ENCODE measurements around the gene COBL.

The COBL gene

GRCh38 chr7:51161937-51162336, 154.7 kb downstream of the COBL start:
- no peak for DNase-seq (ENCODE audit: extremely low spot score)
- POLR2A ChIA-PET, result no interaction called here
- no peak for TF ChIP-seq SUZ12 (IDR thresholded peaks at IDR 0.05)
- no peak for TF ChIP-seq L3MBTL2 (conservative IDR thresholded peaks at IDR 0.05)
- TF ChIP-seq, protein P1, sequence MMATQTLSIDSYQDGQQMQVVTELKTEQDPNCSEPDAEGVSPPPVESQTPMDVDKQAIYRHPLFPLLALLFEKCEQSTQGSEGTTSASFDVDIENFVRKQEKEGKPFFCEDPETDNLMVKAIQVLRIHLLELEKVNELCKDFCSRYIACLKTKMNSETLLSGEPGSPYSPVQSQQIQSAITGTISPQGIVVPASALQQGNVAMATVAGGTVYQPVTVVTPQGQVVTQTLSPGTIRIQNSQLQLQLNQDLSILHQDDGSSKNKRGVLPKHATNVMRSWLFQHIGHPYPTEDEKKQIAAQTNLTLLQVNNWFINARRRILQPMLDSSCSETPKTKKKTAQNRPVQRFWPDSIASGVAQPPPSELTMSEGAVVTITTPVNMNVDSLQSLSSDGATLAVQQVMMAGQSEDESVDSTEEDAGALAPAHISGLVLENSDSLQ (IDR thresholded peaks at IDR 0.05), result no peak
- no peak for TF ChIP-seq ZNF384 (IDR thresholded peaks at IDR 0.05)
- no peak for TF ChIP-seq SP1 (IDR thresholded peaks at IDR 0.05)
- TF ChIP-seq BHLHE40 (IDR thresholded peaks at IDR 0.05; ENCODE audit: borderline replicate concordance), result no peak
- TF ChIP-seq FOXA1 (IDR thresholded peaks at IDR 0.05), result no peak
- CTCF ChIA-PET, result interaction anchor here (0.8 to 3.1 kb wide), 16 partner anchors 10 to 1069 kb away, joined by 3 to 62 read pairs (median 6); no protein-coding TSS in a partner anchor

DNA sequence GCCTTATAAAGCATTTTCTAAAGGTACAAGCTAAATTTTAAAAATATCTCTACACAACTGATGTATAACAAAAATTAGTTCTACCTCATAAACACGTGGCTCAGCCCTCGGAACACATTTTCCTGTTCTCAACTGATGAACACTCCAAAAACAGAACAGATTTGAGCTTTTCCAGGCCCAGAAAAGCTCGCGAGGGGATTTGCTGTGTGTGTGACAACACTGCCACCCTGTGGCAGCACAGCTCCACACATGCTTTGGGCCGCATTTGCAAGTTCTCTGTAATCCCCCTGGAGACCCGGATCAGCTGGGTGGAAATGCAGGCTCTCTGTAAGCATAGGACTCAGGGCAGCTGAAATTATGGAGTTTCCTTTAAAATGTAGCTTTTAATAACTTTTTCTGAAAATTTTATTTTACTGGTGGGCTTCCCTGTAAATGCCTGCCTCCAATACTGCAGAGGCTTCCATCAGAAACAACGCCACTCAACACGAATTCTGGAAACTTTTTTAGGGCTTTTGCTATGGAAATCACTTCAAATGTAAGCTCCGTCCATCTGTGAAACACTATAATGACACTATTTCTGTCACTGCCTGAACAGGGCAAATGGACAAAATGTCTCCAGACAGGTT, 155.5 kb downstream of the COBL start:
- POLR2A ChIA-PET, result no interaction called here
- DNase-seq (ENCODE audit: extremely low spot score), result peak; percentile 67
- CTCF ChIA-PET, result interaction anchor here (0.6 to 3.1 kb wide), 21 partner anchors 9 to 1285 kb away, joined by 3 to 22 read pairs (median 4); no protein-coding TSS in a partner anchor
- no peak for TF ChIP-seq SP1 (IDR thresholded peaks at IDR 0.05)
- no peak for TF ChIP-seq L3MBTL2 (conservative IDR thresholded peaks at IDR 0.05)
- TF ChIP-seq, protein P1 (IDR thresholded peaks at IDR 0.05), result no peak
- no peak for TF ChIP-seq FOXK2 (IDR thresholded peaks at IDR 0.05)
- no peak for TF ChIP-seq TARDBP (IDR thresholded peaks at IDR 0.05)
- no peak for TF ChIP-seq HDGF (IDR thresholded peaks at IDR 0.05; ENCODE audit: borderline replicate concordance)
- TF ChIP-seq CTBP1 (IDR thresholded peaks at IDR 0.05; ENCODE audit: borderline replicate concordance), result no peak
- no peak for TF ChIP-seq FOXM1 (IDR thresholded peaks at IDR 0.05; ENCODE audit: borderline replicate concordance)
- TF ChIP-seq NFRKB (IDR thresholded peaks at IDR 0.05), result no peak

DNA sequence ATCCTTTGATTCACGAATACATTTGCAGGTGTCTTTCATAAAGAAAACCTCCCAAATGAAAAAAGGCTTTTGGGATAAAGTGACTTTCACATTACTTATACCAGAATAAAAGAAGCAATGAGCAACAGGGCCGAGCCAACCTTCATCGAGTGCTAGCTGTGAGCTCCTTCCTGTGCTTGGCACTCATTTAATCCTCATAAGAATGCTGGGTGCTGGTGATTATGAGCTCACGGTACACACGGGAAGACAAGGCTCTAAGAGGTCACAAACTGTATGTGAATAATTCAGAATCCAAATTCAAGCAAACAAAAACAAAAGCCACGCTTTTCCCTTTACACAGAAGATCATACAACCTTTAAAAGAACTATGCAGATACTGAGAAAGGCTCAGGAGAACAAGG, 156.2 kb downstream of the COBL start:
- TF ChIP-seq TARDBP (IDR thresholded peaks at IDR 0.05) (no peak), ARNT (IDR thresholded peaks at IDR 0.05) (no peak), ZNF384 (IDR thresholded peaks at IDR 0.05) (no peak), CTBP1 (IDR thresholded peaks at IDR 0.05; ENCODE audit: borderline replicate concordance) (no peak), FOXM1 (IDR thresholded peaks at IDR 0.05; ENCODE audit: borderline replicate concordance) (no peak), NFRKB (IDR thresholded peaks at IDR 0.05) (no peak), L3MBTL2 (conservative IDR thresholded peaks at IDR 0.05) (no peak), FOXA1 (IDR thresholded peaks at IDR 0.05) (no peak), FOXK2 (IDR thresholded peaks at IDR 0.05) (no peak), ELF4 (IDR thresholded peaks at IDR 0.05) (no peak), SP1 (IDR thresholded peaks at IDR 0.05) (no peak), HDGF (IDR thresholded peaks at IDR 0.05; ENCODE audit: borderline replicate concordance) (no peak), BHLHE40 (IDR thresholded peaks at IDR 0.05; ENCODE audit: borderline replicate concordance) (no peak), SUZ12 (IDR thresholded peaks at IDR 0.05) (no peak), LEF1 (IDR thresholded peaks at IDR 0.05; ENCODE audit: borderline replicate concordance) (no peak)
- TF ChIP-seq, protein P1 (IDR thresholded peaks at IDR 0.05), result no peak
- POLR2A ChIA-PET, result no interaction called here
- no peak for DNase-seq (ENCODE audit: extremely low spot score)
- CTCF ChIA-PET, result interaction anchor here (0.6 to 3.1 kb wide), 16 partner anchors 9 to 1284 kb away, joined by 3 to 22 read pairs (median 4); no protein-coding TSS in a partner anchor

DNA sequence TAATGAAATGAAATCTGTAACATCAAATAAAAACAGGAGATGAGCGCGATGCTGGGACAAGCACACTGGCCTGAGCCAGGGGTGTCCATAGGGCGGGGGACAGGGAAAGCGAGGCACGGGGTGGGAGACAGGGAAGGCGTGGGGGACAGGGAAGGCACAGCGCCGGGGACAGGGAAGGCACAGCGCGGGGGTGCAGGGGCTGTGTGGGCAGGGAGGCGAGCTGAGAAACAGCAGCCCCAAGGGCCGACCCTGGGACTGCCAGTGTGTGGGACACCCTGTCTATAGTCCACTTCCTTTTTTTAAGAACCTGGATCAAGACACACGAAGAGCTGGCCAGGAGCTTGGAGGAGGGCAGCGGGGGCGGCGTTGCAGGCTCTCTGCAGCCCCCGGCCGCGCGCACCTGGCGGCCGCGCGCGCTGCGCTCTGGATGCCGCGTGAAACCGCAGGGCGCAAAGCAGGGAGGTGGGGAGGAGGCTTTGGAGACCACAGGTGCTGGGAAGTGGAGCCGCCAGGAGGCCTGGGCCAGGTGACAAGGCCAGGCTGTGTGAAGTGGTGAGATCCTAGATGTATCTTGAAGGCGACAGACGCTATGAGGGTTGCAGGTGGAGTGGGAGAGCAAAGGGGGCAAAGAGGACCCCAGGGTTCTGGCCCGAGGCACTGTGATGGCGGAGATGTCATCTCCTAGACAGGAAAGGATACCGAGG, 157.7 kb downstream of the COBL start:
- DNase-seq (ENCODE audit: extremely low spot score), result no peak
- ChIA-PET CTCF (interaction anchor here (0.5 kb wide), 1 partner anchor 1014 kb away, joined by 3 read pairs; no protein-coding TSS in a partner anchor), POLR2A (no interaction called here)
- no peak for TF ChIP-seq ZNF384 (IDR thresholded peaks at IDR 0.05)
- TF ChIP-seq BHLHE40 (IDR thresholded peaks at IDR 0.05; ENCODE audit: borderline replicate concordance), result no peak

DNA sequence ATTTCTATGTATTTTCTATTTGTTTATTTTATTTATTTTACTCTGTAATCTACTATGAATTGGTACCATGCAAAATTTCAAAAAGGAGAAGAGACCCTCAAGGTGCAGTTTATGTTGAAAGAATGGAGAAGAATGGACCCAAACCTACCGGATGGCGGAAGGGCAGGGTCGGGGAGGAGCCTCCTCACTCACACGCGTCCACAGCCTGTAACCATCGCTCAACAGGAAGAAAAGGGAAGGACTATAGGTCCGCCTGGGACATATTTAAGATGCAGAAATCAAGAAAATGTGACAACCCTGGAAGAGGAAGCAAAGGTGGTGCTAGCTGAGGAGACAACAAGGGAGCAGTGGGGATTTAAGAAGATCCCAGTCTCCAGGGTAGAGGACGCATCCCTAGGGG, 158.4 kb downstream of the COBL start:
- POLR2A ChIA-PET, result no interaction called here
- TF ChIP-seq, protein P1 (IDR thresholded peaks at IDR 0.05), result no peak
- TF ChIP-seq FOXK2 (IDR thresholded peaks at IDR 0.05) (no peak), SP1 (IDR thresholded peaks at IDR 0.05) (no peak)
- CTCF ChIA-PET, result interaction anchor here (0.8 kb wide), 1 partner anchor 121 kb away, joined by 3 read pairs; no protein-coding TSS in a partner anchor
- no peak for DNase-seq (ENCODE audit: extremely low spot score)

DNA sequence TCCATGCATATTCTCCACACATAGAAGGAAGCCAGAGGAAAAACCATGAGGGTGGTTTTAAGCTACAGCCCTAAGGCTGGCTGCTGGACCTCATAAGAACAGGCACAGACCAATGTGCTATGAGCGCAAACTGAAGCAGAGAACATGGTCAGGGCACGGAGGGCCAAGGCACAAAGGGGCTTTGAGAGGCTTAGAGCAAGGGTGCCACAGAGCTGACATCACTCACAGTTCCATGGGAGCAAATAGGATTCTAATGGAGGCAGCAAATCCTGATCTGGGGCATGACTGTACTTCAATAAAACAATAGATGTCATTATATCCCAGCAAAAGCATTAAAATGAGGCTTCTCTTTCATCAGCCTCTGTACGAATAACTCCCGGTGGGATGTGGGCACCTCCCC, 162.4 kb downstream of the COBL start:
- no peak for DNase-seq (ENCODE audit: extremely low spot score)
- ChIA-PET POLR2A (no interaction called here), CTCF (no interaction called here)
- TF ChIP-seq ZNF384 (IDR thresholded peaks at IDR 0.05) (no peak), NFRKB (IDR thresholded peaks at IDR 0.05) (no peak), FOXM1 (IDR thresholded peaks at IDR 0.05; ENCODE audit: borderline replicate concordance) (no peak), L3MBTL2 (conservative IDR thresholded peaks at IDR 0.05) (no peak), FOXA1 (IDR thresholded peaks at IDR 0.05) (no peak), SP1 (IDR thresholded peaks at IDR 0.05) (no peak), SUZ12 (IDR thresholded peaks at IDR 0.05) (no peak), LEF1 (IDR thresholded peaks at IDR 0.05; ENCODE audit: borderline replicate concordance) (no peak), BHLHE40 (IDR thresholded peaks at IDR 0.05; ENCODE audit: borderline replicate concordance) (no peak)
